ENCODE measurements around the gene AFF3. TPM values are rescaled to one million over a fixed set of nuclear protein-coding genes. Genes with fewer than 3 reads are reported as not detected.

The AFF3 gene
- total and polyA plus RNA-seq, 2 of the 8 experiments (the other 6 are each of a cell fraction or from before 2014, with no cell fraction given), result 0.27 to 3.0 TPM

DNA sequence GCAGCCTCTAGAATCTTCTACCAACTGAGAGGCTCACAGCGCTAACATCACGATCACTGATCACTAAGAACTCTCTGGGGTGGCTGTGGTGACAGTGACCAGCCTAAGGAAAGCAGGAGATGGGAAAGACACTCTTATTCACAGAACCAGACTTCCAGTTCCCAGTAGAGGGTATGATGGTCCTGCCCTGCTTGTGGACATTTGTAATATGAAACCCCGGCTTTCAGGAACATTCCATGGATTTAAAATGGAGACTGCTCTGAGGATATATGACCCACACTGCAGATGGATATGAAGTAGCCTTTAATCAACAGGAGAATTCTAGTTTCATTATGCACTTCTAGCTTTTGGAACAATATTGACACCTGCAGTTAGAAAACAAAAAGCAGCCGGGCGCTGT is 131.8 kb downstream of the AFF3 start (continued):
- TF ChIP-seq, protein P1, sequence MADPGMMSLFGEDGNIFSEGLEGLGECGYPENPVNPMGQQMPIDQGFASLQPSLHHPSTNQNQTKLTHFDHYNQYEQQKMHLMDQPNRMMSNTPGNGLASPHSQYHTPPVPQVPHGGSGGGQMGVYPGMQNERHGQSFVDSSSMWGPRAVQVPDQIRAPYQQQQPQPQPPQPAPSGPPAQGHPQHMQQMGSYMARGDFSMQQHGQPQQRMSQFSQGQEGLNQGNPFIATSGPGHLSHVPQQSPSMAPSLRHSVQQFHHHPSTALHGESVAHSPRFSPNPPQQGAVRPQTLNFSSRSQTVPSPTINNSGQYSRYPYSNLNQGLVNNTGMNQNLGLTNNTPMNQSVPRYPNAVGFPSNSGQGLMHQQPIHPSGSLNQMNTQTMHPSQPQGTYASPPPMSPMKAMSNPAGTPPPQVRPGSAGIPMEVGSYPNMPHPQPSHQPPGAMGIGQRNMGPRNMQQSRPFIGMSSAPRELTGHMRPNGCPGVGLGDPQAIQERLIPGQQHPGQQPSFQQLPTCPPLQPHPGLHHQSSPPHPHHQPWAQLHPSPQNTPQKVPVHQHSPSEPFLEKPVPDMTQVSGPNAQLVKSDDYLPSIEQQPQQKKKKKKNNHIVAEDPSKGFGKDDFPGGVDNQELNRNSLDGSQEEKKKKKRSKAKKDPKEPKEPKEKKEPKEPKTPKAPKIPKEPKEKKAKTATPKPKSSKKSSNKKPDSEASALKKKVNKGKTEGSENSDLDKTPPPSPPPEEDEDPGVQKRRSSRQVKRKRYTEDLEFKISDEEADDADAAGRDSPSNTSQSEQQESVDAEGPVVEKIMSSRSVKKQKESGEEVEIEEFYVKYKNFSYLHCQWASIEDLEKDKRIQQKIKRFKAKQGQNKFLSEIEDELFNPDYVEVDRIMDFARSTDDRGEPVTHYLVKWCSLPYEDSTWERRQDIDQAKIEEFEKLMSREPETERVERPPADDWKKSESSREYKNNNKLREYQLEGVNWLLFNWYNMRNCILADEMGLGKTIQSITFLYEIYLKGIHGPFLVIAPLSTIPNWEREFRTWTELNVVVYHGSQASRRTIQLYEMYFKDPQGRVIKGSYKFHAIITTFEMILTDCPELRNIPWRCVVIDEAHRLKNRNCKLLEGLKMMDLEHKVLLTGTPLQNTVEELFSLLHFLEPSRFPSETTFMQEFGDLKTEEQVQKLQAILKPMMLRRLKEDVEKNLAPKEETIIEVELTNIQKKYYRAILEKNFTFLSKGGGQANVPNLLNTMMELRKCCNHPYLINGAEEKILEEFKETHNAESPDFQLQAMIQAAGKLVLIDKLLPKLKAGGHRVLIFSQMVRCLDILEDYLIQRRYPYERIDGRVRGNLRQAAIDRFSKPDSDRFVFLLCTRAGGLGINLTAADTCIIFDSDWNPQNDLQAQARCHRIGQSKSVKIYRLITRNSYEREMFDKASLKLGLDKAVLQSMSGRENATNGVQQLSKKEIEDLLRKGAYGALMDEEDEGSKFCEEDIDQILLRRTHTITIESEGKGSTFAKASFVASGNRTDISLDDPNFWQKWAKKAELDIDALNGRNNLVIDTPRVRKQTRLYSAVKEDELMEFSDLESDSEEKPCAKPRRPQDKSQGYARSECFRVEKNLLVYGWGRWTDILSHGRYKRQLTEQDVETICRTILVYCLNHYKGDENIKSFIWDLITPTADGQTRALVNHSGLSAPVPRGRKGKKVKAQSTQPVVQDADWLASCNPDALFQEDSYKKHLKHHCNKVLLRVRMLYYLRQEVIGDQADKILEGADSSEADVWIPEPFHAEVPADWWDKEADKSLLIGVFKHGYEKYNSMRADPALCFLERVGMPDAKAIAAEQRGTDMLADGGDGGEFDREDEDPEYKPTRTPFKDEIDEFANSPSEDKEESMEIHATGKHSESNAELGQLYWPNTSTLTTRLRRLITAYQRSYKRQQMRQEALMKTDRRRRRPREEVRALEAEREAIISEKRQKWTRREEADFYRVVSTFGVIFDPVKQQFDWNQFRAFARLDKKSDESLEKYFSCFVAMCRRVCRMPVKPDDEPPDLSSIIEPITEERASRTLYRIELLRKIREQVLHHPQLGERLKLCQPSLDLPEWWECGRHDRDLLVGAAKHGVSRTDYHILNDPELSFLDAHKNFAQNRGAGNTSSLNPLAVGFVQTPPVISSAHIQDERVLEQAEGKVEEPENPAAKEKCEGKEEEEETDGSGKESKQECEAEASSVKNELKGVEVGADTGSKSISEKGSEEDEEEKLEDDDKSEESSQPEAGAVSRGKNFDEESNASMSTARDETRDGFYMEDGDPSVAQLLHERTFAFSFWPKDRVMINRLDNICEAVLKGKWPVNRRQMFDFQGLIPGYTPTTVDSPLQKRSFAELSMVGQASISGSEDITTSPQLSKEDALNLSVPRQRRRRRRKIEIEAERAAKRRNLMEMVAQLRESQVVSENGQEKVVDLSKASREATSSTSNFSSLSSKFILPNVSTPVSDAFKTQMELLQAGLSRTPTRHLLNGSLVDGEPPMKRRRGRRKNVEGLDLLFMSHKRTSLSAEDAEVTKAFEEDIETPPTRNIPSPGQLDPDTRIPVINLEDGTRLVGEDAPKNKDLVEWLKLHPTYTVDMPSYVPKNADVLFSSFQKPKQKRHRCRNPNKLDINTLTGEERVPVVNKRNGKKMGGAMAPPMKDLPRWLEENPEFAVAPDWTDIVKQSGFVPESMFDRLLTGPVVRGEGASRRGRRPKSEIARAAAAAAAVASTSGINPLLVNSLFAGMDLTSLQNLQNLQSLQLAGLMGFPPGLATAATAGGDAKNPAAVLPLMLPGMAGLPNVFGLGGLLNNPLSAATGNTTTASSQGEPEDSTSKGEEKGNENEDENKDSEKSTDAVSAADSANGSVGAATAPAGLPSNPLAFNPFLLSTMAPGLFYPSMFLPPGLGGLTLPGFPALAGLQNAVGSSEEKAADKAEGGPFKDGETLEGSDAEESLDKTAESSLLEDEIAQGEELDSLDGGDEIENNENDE (IDR thresholded peaks at IDR 0.05; ENCODE audit: insufficient replicate concordance, low read length), result no peak
- no peak for TF ChIP-seq SRF (IDR thresholded peaks at IDR 0.05; ENCODE audit: low read depth, low read length)
- TF ChIP-seq, protein P2, sequence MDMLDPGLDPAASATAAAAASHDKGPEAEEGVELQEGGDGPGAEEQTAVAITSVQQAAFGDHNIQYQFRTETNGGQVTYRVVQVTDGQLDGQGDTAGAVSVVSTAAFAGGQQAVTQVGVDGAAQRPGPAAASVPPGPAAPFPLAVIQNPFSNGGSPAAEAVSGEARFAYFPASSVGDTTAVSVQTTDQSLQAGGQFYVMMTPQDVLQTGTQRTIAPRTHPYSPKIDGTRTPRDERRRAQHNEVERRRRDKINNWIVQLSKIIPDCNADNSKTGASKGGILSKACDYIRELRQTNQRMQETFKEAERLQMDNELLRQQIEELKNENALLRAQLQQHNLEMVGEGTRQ (IDR thresholded peaks at IDR 0.05; ENCODE audit: low read length), result no peak
- no peak for TF ChIP-seq ZNF274 (IDR thresholded peaks at IDR 0.05; ENCODE audit: borderline replicate concordance, extremely low read depth, low read length)
- TF ChIP-seq RBBP5 (IDR thresholded peaks at IDR 0.05; ENCODE audit: borderline replicate concordance, low read depth, low read length), result no peak
- no peak for TF ChIP-seq KDM5A (IDR thresholded peaks at IDR 0.05; ENCODE audit: low read length)
- no peak for TF ChIP-seq SP1 (IDR thresholded peaks at IDR 0.05; ENCODE audit: low read depth, low read length)
- TF ChIP-seq, protein P3, sequence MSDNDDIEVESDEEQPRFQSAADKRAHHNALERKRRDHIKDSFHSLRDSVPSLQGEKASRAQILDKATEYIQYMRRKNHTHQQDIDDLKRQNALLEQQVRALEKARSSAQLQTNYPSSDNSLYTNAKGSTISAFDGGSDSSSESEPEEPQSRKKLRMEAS (IDR thresholded peaks at IDR 0.05), result no peak
- no peak for TF ChIP-seq NANOG (IDR thresholded peaks at IDR 0.05; ENCODE audit: insufficient read depth, low read depth, low read length, poor library complexity, severe bottlenecking)
- no peak for TF ChIP-seq CBX5 (IDR thresholded peaks at IDR 0.05; ENCODE audit: low read depth, low read length)
- TF ChIP-seq MAFK (IDR thresholded peaks at IDR 0.05; ENCODE audit: low read depth, low read length), result no peak
